WI38 (cell line): Measurements from ENCODE around the gene BRD9.

Experiments
- H3K4me3 ChIP-seq: 2 replicates; pipeline ENCODE4 v1.5.1; 2011; ENCODE audit warnings: low read depth, mild to moderate bottlenecking, control low read depth, low read length
- TF ChIP-seq, protein P1 (sequence below): IDR thresholded peaks from 2 replicates; pipeline ENCODE4 v1.5.1; 2012; ENCODE audit warnings: low read depth, mild to moderate bottlenecking, control low read depth, low read length

Gene BRD9

GRCh38 chr5:911601-912000 lies 19.0 kb upstream of the BRD9 start:
- TF ChIP-seq, protein P1, sequence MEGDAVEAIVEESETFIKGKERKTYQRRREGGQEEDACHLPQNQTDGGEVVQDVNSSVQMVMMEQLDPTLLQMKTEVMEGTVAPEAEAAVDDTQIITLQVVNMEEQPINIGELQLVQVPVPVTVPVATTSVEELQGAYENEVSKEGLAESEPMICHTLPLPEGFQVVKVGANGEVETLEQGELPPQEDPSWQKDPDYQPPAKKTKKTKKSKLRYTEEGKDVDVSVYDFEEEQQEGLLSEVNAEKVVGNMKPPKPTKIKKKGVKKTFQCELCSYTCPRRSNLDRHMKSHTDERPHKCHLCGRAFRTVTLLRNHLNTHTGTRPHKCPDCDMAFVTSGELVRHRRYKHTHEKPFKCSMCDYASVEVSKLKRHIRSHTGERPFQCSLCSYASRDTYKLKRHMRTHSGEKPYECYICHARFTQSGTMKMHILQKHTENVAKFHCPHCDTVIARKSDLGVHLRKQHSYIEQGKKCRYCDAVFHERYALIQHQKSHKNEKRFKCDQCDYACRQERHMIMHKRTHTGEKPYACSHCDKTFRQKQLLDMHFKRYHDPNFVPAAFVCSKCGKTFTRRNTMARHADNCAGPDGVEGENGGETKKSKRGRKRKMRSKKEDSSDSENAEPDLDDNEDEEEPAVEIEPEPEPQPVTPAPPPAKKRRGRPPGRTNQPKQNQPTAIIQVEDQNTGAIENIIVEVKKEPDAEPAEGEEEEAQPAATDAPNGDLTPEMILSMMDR, result no peak
- no peak overlapping the region for H3K4me3 ChIP-seq

DNA sequence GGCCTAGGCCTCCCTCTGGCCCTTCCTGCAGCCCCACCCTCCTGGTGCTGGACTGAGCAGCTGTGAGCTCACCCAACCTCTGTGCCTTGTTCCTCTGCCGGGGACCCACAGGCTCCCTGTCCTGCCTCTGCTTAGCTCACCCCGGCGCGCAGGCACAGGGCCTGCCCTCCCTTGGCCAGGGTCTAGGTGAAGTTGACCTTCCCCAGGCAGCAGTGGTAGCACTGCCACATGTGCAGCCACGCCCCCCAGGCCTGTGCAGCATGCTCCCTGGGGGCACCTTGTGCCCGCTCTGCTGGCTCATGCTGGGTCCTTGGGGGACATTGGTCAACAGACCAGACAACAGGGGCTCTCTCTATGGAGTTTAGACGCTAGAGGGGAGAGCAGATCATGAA lies 18.2 kb upstream of the BRD9 start:
- TF ChIP-seq, protein P1, result no peak

GRCh38 chr5:909994-910768 lies 17.6 kb upstream of the BRD9 start:
- no peak overlapping the region for H3K4me3 ChIP-seq
- TF ChIP-seq, protein P1, result no peak

More for the DNA sequence above, 18.2 kb upstream of the BRD9 start:
- no peak overlapping the region for H3K4me3 ChIP-seq

DNA sequence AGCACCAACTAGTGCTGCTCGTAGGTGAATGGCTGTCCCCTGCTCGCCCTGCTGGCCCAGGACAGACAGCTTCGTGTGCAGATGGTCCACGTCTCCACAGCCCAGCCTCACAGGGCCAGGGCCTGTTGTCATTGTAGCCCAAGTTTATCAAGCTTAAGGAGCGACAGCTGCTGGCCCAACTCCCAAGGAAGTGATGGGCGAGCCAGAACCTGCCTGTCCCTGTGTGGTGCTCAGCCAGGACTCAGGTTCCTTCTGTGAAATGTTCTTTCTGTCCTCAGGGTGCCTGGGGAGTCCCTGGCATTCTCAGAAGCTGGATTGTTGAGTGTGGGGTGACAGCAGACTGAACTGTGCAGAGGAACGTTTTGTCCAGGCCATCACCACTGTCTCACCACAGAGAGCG lies 16.5 kb upstream of the BRD9 start:
- H3K4me3 ChIP-seq, result no peak overlapping the region
- TF ChIP-seq, protein P1, result no peak

DNA sequence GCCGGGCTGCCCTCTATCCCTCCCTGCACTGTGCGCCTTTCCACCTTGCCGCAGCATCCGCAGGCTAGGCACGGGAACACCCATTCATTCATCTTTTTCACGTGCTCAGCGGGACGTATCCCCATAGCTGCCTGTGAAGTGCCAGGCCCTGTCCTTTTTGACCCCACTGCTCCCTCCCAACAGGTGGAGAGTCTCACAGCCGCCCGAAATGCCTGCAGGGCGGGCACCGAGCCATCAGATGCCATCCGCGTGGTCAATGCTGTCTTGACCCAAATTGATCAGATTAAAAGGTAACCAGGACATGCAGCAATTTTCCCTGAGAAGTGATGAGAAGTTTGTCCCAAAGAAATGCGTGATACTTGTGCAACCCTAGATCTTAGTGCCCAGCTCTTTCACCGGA lies 15.6 kb upstream of the BRD9 start:
- TF ChIP-seq, protein P1, result no peak
- no peak overlapping the region for H3K4me3 ChIP-seq

DNA sequence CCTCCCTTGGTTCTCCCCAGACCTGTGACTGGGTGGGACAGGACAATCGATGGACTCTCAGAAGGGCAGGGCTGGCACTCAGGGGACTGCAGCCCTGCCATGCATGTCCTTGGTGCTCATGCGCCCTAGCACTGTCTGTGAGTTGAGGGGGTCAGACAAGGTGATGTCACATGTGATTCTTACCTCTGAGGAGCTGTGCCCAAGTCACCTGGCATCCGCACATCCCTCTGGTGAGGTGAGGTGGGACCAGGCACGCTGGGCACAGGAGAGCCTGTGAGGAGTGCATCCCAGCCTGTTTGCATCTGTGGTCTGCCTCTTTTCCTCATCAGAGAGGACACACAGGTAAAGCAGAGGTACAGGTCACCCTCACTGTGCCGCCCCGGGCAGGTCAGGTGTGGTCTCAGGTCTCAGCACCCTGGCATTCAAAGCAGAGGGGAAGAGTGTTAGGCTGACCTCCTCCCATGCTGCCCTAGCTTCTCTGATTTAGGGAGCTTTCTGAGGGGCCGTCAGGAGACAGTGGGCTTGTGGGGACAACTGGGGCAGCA lies 14.8 kb upstream of the BRD9 start:
- no peak overlapping the region for H3K4me3 ChIP-seq
- TF ChIP-seq, protein P1, result no peak

GRCh38 chr5:905139-905642 lies 12.6 kb upstream of the BRD9 start:
- TF ChIP-seq, protein P1, result no peak

More at GRCh38 chr5:905139-905642, 12.6 kb upstream of the BRD9 start:
- no peak overlapping the region for H3K4me3 ChIP-seq
